ENCODE measurements around the gene ERICH6. TPM values are rescaled to one million over a fixed set of nuclear protein-coding genes. Genes with fewer than 3 reads are reported as not detected.
A peak's percentile ranks its signal among the peaks of the same experiment; 100 is the strongest.

ERICH6 gene
- total RNA-seq, 1 experiment from 2014 or later, result 0.28 TPM

- peaks cover 3% of the 10 kb centered on the region; the same call in 1 of the 2 replicates for H3K4me1 ChIP-seq (ENCODE audit: control insufficient read depth, insufficient read depth, low read length)
- CTCF ChIA-PET, result no interaction called here
- TSS peak; percentile 39 for BruUV-seq (replicated peaks)
- H3K27me3 ChIP-seq (ENCODE audit: control insufficient read depth, insufficient read depth, low read length), result no peaks in the 10 kb centered on the region
- intact Hi-C loops (cut with micrococcal nuclease; ENCODE audit: unreplicated experiment) (loop anchor here (10.0 kb wide), 1 partner anchor 57 kb away; no protein-coding TSS in a partner anchor), in situ Hi-C loops (cut with HindIII; ENCODE audit: low pct_unique_long_range_greater_than_20kb, low sequenced_read_pairs) (no loop called here)
- H3K36me3 ChIP-seq (ENCODE audit: control insufficient read depth, insufficient read depth, low read length), result no peaks in the 10 kb centered on the region
- no peak overlapping the region for H3K4me3 ChIP-seq (ENCODE audit: low read depth in 2 of 2, low read length in 2 of 2)
- DNase-seq (ENCODE audit: low read depth, low spot score) (no peak), ATAC-seq (no peak)
- TF ChIP-seq SIN3A (IDR thresholded peaks at IDR 0.05; ENCODE audit: borderline replicate concordance, insufficient read depth, low read depth, low read length) (no peak), CTCF (IDR thresholded peaks at IDR 0.05) (no peak), TCF7L2 (IDR thresholded peaks at IDR 0.05; ENCODE audit: low read depth, low read length) (no peak), POLR2AphosphoS5 (IDR thresholded peaks at IDR 0.05; ENCODE audit: low read depth, low read length) (no peak), REST (IDR thresholded peaks at IDR 0.05; ENCODE audit: insufficient read depth in 1 of 2, low read depth in 2 of 2, low read length in 1 of 2) (no peak)
- no peaks in the 10 kb centered on the region for H3K9me3 ChIP-seq (ENCODE audit: control insufficient read depth, insufficient read depth, low read depth, low read length)
- POLR2A ChIA-PET, result no interaction called here
- H3K27ac ChIP-seq (ENCODE audit: low read length), result no peak overlapping the region
Observed at GRCh38 chr3:150741497-150742140, 37.9 kb upstream of the ERICH6 start.

GRCh38 chr3:150740733-150741496, 37.2 kb upstream of the ERICH6 start:
- CTCF ChIA-PET, result no interaction called here
- no peak overlapping the region for H3K4me3 ChIP-seq (ENCODE audit: low read depth in 2 of 2, low read length in 2 of 2)
- H3K36me3 ChIP-seq (ENCODE audit: control insufficient read depth, insufficient read depth, low read length), result no peaks in the 10 kb centered on the region
- in situ Hi-C loops (cut with HindIII; ENCODE audit: low pct_unique_long_range_greater_than_20kb, low sequenced_read_pairs) (no loop called here), intact Hi-C loops (cut with micrococcal nuclease; ENCODE audit: unreplicated experiment) (loop anchor here (10.0 kb wide), 1 partner anchor 56 kb away; no protein-coding TSS in a partner anchor)
- peaks cover 3% of the 10 kb centered on the region; the same call in 1 of the 2 replicates for H3K4me1 ChIP-seq (ENCODE audit: control insufficient read depth, insufficient read depth, low read length)
- ATAC-seq (no peak), DNase-seq (ENCODE audit: low read depth, low spot score) (no peak)
- no peaks in the 10 kb centered on the region for H3K27me3 ChIP-seq (ENCODE audit: control insufficient read depth, insufficient read depth, low read length)
- POLR2A ChIA-PET, result no interaction called here
- H3K9me3 ChIP-seq (ENCODE audit: control insufficient read depth, insufficient read depth, low read depth, low read length), result no peaks in the 10 kb centered on the region
- no peak for TF ChIP-seq REST (IDR thresholded peaks at IDR 0.05; ENCODE audit: insufficient read depth in 1 of 2, low read depth in 2 of 2, low read length in 1 of 2)
- TF ChIP-seq POLR2AphosphoS5 (IDR thresholded peaks at IDR 0.05; ENCODE audit: low read depth, low read length), result no peak
- TF ChIP-seq TCF7L2 (IDR thresholded peaks at IDR 0.05; ENCODE audit: low read depth, low read length), result no peak
- no peak for TF ChIP-seq SIN3A (IDR thresholded peaks at IDR 0.05; ENCODE audit: borderline replicate concordance, insufficient read depth, low read depth, low read length)
- no peak for TF ChIP-seq CTCF (IDR thresholded peaks at IDR 0.05)
- H3K27ac ChIP-seq (ENCODE audit: low read length), result no peak overlapping the region
- no TSS peak for BruUV-seq (replicated peaks)
